Measurements from ENCODE around the gene RNU6-7. TPM values are rescaled to one million over a fixed set of nuclear protein-coding genes. Genes with fewer than 3 reads are reported as not detected.
A peak's percentile ranks its signal among the peaks of the same experiment; 100 is the strongest.

The RNU6-7 gene
- total and polyA plus RNA-seq, 2 experiments from 2014 or later: not detected

GRCh38 chr14:32244404-32244803 lies 42.6 kb downstream of the RNU6-7 start:
- no peak for DNase-seq (ENCODE audit: low spot score)
- H3K4me1 ChIP-seq (ENCODE audit: insufficient read depth): no peaks in the 10 kb centered on the region
- TF ChIP-seq EZH2 (IDR thresholded peaks at IDR 0.05; ENCODE audit: borderline replicate concordance) (no peak), CTCF (IDR thresholded peaks at IDR 0.05; ENCODE audit: poor library complexity) (peak; percentile 23), EZH2phosphoT487 (IDR thresholded peaks at IDR 0.05; ENCODE audit: low read depth, severe bottlenecking, unreplicated experiment) (no peak)
- H3K9me3 ChIP-seq (ENCODE audit: low read depth): no peaks in the 10 kb centered on the region
- H4K20me1 ChIP-seq (ENCODE audit: insufficient read depth, poor library complexity, severe bottlenecking): no peaks in the 10 kb centered on the region
- H3K36me3 ChIP-seq (replicated peaks; ENCODE audit: insufficient read depth, low read depth): no peaks in the 10 kb centered on the region
- H3K4me3 ChIP-seq: no peak overlapping the region
- H3K9me2 ChIP-seq (replicated peaks; ENCODE audit: insufficient read depth): no peaks in the 10 kb centered on the region
- H3K4me2 ChIP-seq: no peak overlapping the region
- no peaks in the 10 kb centered on the region for H3K27me3 ChIP-seq
- no peak overlapping the region for H3K27ac ChIP-seq
- no peak overlapping the region for H2AFZ ChIP-seq
- no peaks in the 10 kb centered on the region for H3K79me2 ChIP-seq

GRCh38 chr14:32246751-32247150 lies 44.9 kb downstream of the RNU6-7 start:
- no peak for DNase-seq (ENCODE audit: low spot score)
- Histone ChIP-seq H3K9me2 (replicated peaks; ENCODE audit: insufficient read depth) (no peaks in the 10 kb centered on the region), H3K79me2 (no peaks in the 10 kb centered on the region), H3K9me3 (ENCODE audit: low read depth) (no peaks in the 10 kb centered on the region), H3K4me1 (ENCODE audit: insufficient read depth) (no peaks in the 10 kb centered on the region), H3K36me3 (replicated peaks; ENCODE audit: insufficient read depth, low read depth) (no peaks in the 10 kb centered on the region), H3K4me3 (no peak overlapping the region), H3K4me2 (no peak overlapping the region), H3K27ac (no peak overlapping the region), H3K27me3 (no peaks in the 10 kb centered on the region), H2AFZ (no peak overlapping the region), H4K20me1 (ENCODE audit: insufficient read depth, poor library complexity, severe bottlenecking) (no peaks in the 10 kb centered on the region)
- TF ChIP-seq EZH2 (IDR thresholded peaks at IDR 0.05; ENCODE audit: borderline replicate concordance) (no peak), EZH2phosphoT487 (IDR thresholded peaks at IDR 0.05; ENCODE audit: low read depth, severe bottlenecking, unreplicated experiment) (no peak), CTCF (IDR thresholded peaks at IDR 0.05; ENCODE audit: poor library complexity) (no peak)
- 91% methylated on average over 5 of the region's 5 CpGs for WGBS (ENCODE audit: low lambda C conversion rate, missing lambda C conversion rate)

GRCh38 chr14:32249371-32249770 lies 47.5 kb downstream of the RNU6-7 start:
- no peak for DNase-seq (ENCODE audit: low spot score)
- no peak overlapping the region for H2AFZ ChIP-seq
- H3K27ac ChIP-seq: no peak overlapping the region
- TF ChIP-seq EZH2 (IDR thresholded peaks at IDR 0.05; ENCODE audit: borderline replicate concordance) (no peak), CTCF (IDR thresholded peaks at IDR 0.05; ENCODE audit: poor library complexity) (no peak), EZH2phosphoT487 (IDR thresholded peaks at IDR 0.05; ENCODE audit: low read depth, severe bottlenecking, unreplicated experiment) (no peak)
- H3K4me3 ChIP-seq: no peak overlapping the region
- H3K36me3 ChIP-seq (replicated peaks; ENCODE audit: insufficient read depth, low read depth): no peaks in the 10 kb centered on the region
- no peaks in the 10 kb centered on the region for H3K4me1 ChIP-seq (ENCODE audit: insufficient read depth)
- no peaks in the 10 kb centered on the region for H3K9me3 ChIP-seq (ENCODE audit: low read depth)
- WGBS (ENCODE audit: low lambda C conversion rate, missing lambda C conversion rate): 58% methylated on average over 5 of the region's 5 CpGs
- no peaks in the 10 kb centered on the region for H3K9me2 ChIP-seq (replicated peaks; ENCODE audit: insufficient read depth)
- H3K79me2 ChIP-seq: no peaks in the 10 kb centered on the region
- H3K27me3 ChIP-seq: no peaks in the 10 kb centered on the region
- H4K20me1 ChIP-seq (ENCODE audit: insufficient read depth, poor library complexity, severe bottlenecking): no peaks in the 10 kb centered on the region
- H3K4me2 ChIP-seq: no peak overlapping the region

- Histone ChIP-seq H4K20me1 (ENCODE audit: insufficient read depth, poor library complexity, severe bottlenecking) (no peaks in the 10 kb centered on the region), H3K4me1 (ENCODE audit: insufficient read depth) (no peaks in the 10 kb centered on the region), H3K4me3 (no peak overlapping the region), H2AFZ (no peak overlapping the region), H3K27me3 (no peaks in the 10 kb centered on the region), H3K27ac (no peak overlapping the region), H3K79me2 (no peaks in the 10 kb centered on the region), H3K9me3 (ENCODE audit: low read depth) (no peaks in the 10 kb centered on the region), H3K4me2 (no peak overlapping the region), H3K36me3 (replicated peaks; ENCODE audit: insufficient read depth, low read depth) (no peaks in the 10 kb centered on the region), H3K9me2 (replicated peaks; ENCODE audit: insufficient read depth) (no peaks in the 10 kb centered on the region)
- 92% methylated on average over 4 of the region's 4 CpGs for WGBS (ENCODE audit: low lambda C conversion rate, missing lambda C conversion rate)
- no peak for DNase-seq (ENCODE audit: low spot score)
- TF ChIP-seq EZH2 (IDR thresholded peaks at IDR 0.05; ENCODE audit: borderline replicate concordance) (no peak), EZH2phosphoT487 (IDR thresholded peaks at IDR 0.05; ENCODE audit: low read depth, severe bottlenecking, unreplicated experiment) (no peak), CTCF (IDR thresholded peaks at IDR 0.05; ENCODE audit: poor library complexity) (no peak)
Measured at GRCh38 chr14:32249780-32250179, 47.9 kb downstream of the RNU6-7 start.

Measured in hepatocyte (in vitro differentiated cells).